Hepatocyte (in vitro differentiated cells): ENCODE results near the gene ZNF585A.
"Not testable (repeated sequence)": the region's sequence is repeated elsewhere in the genome, so short reads cannot be mapped to it uniquely, and the experiment has no call there.

ENCODE experiments used
- CTCF ChIP-seq: fragments of 200-600 bp; sonication (generic); IDR thresholded peaks from 2 replicates; pipeline ENCODE4 v1.5.1; 2016; ENCODE audit warnings: antibody characterized with exemption, mild to moderate bottlenecking; ENCODE audit not compliant: poor library complexity
- EZH2 ChIP-seq: fragments of 200-600 bp; sonication (generic); IDR thresholded peaks from 2 replicates; pipeline ENCODE4 v1.6.1; 2016; ENCODE audit warnings: antibody characterized with exemption, mild to moderate bottlenecking, borderline replicate concordance

GRCh38 chr19:37195248-37195647 lies 22.8 kb upstream of the ZNF585A start:
- TF ChIP-seq EZH2, CTCF: not testable (repeated sequence)
